GM12891 (cell line): ENCODE data around the gene HSD3B7.

ENCODE experiments used
- POLR2A ChIP-seq: IDR thresholded peaks from 2 replicates; pipeline ENCODE4 v1.6.1; 2011; ENCODE audit warnings: low read depth, low read length, control low read depth
- TAF1 ChIP-seq: IDR thresholded peaks from 2 replicates; pipeline ENCODE4 v1.6.1; 2011; ENCODE audit warnings: low read depth, low read length, control low read depth

GRCh38 chr16:30967795-30968194 is 17.2 kb upstream of the HSD3B7 start:
- TF ChIP-seq POLR2A (no peak), TAF1 (no peak)
